HG02885 (cell line): Measurements from ENCODE around the gene DHX32.
"Not testable (repeated sequence)": the region's sequence is repeated elsewhere in the genome, so short reads cannot be mapped to it uniquely, and the experiment has no call there.

Experiments
- ATAC-seq: cut with Tn5 transposase; IDR thresholded peaks from one replicate; pipeline ENCODE4 v1.9.1; 2021; ENCODE audit warnings: mild to moderate bottlenecking; ENCODE audit not compliant: unreplicated experiment, poor library complexity

Gene DHX32

DNA sequence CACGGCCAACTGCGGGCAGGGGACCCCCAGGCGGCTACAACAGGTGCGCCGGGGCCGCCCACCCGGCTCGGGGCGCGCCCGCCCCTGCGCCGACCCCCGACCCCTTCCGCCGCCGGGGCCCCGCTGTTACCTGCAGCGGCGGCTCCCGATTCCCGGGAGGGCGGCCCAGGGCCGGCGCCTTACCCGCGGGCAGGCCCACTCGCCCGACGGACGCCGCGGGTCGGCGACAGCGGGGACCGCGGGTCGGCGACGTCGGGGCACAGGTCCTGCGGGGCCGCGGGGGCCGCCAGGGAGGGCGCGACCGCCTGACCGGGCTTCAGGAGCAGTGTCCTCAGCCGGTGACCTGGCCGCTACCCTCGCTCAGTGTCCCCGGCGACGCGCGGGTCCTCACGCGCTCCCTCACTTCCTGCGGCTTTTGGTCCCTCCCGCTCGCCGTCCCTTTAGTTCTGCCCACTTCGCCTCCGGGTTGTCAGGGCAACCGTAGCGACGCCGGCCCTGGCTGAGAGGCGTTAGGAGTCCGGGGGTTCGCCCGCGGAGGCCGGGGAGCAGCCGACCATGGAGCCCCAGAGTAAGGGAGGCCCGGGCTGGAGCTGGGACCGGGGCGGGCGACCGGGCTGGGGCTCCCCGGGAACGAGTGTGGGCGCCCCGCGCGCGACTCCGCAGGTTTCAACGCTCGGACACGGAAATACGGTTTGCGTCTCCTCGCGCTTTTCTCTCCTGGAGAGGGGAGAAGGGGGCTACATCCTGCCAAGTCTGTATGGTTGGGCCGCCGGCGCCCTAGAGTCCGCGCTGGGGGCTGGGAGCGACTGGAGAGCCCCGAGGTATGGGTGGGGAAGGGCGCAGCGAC is 15.2 kb upstream of the DHX32 start, which contains the start of gene FANK1:
TSS of gene FANK1 (plus strand) at position 477 of the 847 bp plus-strand sequence. CDS start at position 556, 79 bp downstream.
- ATAC-seq, result peak; percentile 87

- peak; percentile 50 for ATAC-seq
These were observed 14.3 kb upstream of the DHX32 start for GRCh38 chr10:125895130-125896087.

DNA sequence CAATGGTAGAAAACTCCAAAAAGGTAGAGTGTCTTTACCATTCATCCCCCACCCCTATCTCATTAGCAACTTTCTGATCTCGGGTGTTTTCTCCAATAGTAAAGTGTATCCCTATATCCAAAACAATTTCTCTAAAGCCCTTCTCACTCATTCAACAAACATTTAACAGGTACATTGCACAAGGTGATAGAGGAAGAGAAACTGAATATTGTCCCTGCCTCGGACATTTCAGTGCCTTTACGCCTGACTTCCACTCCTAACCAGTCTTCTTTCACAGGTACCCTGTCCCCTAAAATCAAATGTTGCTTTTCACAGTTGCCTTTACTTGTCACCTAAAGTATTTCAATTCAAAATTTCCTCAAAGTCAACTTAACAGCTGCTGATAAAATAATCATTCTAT is 13.1 kb upstream of the DHX32 start:
- not testable (repeated sequence) for ATAC-seq

GRCh38 chr10:125892402-125892801 is 11.3 kb upstream of the DHX32 start:
- ATAC-seq, result not testable (repeated sequence)

DNA sequence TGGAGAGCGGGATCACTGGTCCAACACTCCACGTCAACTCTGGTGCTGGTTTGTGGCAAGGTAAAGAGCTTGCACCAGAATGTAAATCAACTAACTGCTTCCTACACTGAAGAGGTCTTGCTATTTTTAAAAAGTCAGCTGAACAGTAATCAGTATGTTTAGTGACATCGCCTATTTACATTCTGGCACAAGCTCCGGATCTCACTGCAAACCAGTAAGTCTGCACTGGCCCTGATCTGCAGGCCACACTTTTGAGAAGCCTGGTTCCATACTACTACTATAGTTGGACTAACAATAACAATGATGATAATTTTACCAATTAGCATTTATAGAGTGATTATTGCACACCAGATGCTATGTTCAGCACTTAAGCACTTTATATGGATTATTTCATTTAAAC is 8.3 kb upstream of the DHX32 start:
- peak; percentile 32 for ATAC-seq

DNA sequence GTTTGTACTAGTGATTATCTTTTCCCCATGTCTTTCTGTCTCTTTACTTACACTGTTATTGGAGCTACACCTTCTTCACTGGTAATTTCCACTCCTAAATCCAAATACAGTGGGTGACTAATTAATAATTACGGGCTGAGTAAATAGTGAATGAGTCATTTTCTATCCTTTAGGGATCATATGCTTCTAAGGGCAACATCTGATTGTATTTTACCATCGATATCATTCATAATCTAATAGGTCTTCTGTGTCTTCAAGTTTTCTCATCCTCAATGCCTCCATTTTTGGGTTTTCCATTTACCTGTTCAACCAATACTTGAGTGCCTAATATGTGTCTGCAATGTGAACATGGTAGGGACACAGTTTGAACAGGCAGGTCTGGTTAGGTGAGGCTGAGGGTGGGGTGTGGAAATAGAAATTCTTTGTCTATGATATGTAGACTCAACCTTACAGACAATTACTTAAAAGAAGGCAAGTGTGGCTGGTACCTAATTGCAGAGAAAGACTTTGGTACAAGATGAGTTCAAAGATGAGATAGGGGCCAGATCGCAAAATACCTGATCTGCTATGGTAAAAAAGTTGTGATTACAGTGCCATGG is 5.9 kb upstream of the DHX32 start:
- ATAC-seq, result no peak

DNA sequence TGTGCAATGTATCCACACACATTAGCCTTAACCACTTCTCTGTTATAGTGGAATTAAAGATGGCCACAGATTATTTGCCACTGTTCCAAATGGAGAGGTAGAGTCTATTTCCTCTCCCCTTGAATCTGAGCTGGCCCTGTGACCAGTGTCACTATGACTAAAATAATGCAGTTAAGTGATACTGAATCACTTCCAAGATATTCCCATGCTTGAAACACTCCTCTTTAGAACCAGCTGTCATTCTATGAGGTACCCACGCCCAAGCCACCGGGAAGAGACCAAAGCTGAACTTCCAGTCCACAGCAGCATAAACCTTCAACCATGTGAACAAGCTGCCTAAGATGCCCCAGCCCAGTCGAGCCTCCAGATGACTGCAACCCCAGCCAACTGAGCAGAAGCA is 2.1 kb upstream of the DHX32 start:
- no peak for ATAC-seq

GRCh38 chr10:125882596-125882995 is 1.5 kb upstream of the DHX32 start:
- no peak for ATAC-seq

- no peak for ATAC-seq
These were observed 373 bp downstream of the DHX32 start for GRCh38 chr10:125880719-125881118.

- ATAC-seq, result no peak
These were observed 1.9 kb downstream of the DHX32 start for GRCh38 chr10:125878957-125879835.

DNA sequence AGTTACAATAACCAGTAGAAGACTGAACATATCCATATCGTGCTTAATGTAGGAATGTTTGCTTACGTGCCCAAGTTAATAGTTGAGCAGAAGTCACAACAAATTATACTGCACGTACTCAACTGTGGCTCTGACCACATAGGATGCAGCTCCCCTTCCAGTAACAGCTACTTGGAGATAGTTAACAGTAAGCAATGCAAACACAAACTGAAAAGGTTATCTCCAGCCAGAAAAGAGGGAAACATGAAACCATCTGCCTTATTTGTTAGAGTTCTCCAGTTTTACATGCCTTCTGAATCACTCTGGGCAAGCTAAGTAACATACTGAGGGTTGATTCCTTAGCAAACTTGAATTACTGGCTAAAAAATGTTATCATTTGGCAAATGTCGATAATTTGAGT is 9.8 kb downstream of the DHX32 start:
- no peak for ATAC-seq

DNA sequence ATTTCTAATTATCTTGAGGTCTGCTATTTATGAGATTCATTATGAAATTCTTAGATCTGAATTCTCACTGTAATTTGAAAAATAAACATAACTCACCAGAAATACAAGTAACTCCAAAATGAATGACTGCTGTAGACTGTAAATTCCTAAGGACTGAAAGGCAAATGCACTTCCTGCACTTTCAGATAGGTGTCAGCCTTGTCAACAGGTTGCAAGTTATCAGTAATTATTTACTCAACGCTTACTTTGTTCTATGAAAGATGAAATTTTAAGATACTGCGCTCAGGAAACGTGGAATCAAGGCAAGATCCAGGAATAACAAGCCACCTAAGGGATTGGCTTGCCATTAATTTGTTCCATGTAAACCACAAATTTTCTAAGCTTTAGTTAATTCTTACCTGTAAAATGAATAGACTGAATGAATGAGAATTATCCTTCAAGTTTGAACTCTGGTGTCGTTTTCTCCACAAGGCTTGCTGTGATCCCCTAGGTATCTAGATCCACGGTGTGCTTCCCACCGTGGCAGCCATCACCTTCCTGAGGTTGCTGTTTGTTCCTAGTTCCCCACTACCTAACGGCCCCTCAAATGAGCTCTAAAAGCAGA is 12.6 kb downstream of the DHX32 start:
- peak; percentile 70 for ATAC-seq

DNA sequence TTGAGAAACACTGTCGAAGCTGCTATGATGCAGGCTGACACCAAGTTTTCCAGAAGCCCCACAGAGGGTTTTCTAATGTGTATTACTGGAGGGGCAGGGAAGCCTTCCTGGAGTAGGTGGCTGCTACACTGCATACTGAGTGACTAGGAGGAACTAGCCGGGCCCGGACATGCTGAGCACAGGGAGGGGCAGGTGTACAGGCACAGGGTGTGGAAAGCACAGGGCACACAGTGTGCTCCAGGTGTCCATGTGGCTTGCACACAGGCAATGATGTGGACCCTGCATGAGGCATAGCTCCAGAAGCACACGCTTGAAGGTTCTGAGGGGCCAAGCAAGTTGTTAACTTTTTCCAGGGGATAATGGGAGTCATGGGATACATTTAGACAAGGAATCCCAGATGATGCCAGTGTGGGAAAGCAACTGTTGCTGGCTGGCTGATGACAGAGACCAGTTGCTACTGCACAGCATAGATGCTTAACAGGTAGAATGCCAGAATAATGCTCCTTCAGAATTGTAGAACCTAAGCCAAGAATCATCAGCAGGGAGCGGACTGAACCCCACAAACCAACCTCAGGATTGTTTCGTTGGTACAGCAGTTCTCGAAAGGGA is 14.6 kb downstream of the DHX32 start:
- ATAC-seq, result no peak

GRCh38 chr10:125865120-125865519 is 16.0 kb downstream of the DHX32 start:
- ATAC-seq, result no peak

GRCh38 chr10:125859128-125859817 is 21.8 kb downstream of the DHX32 start:
- no peak for ATAC-seq

DNA sequence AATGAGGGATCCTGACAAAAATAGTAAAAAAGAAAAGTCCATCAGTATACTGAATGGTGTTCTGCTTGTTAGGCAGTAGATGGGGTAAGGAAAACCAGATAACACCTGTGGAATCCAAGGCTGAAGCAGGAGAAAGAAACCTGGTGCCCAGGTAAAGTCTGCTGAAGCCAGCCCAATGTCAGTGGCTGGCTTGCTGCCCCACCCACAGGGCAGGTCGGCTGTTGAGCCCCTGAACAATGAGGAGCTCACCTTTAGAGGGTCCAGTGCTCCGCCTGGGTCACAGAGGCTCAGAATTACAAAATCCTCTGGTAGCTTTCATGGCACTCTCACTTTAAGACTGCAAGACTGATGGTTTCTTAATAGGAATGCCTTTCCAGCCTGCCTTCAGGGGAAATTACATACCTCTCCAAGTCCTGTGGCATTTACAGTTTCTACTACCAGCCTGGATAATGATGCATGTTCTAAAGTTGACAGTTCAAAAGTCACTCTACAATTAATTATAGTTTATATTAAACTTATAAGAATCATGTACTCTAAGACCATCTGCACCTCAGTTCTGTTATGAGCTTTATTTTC is 23.8 kb downstream of the DHX32 start:
- ATAC-seq, result no peak

DNA sequence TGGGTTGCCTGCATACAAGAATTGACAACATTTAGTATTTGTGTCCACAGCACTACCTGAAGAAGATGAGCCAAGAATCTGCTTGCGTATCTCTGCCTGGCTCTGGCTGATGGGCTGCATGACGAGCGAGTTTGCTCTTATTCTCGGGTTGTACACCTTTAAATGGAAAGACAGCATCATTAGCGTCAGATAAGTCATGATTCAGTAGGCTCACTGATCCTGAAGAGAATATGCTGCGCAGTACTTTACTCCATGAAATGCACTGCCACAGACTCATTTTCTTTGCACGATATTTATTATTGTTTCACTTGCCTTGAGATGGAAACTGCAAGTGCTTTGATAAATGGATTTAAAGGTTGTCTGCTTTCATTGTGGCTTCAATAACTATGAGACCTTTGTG is 28.6 kb downstream of the DHX32 start:
- ATAC-seq, result no peak
